SKM-1 treated with dmso at 0.1 percent for 144 hours (cell line): ENCODE data around the gene PRR36.
"Not testable (repeated sequence)": the region's sequence is repeated elsewhere in the genome, so short reads cannot be mapped to it uniquely, and the experiment has no call there.

Experiments
- DNase-seq: peaks from one replicate; lab custom pipeline; 2025; ENCODE audit not compliant: unreplicated experiment; lab: John Stamatoyannopoulos, UW

The PRR36 gene

DNA sequence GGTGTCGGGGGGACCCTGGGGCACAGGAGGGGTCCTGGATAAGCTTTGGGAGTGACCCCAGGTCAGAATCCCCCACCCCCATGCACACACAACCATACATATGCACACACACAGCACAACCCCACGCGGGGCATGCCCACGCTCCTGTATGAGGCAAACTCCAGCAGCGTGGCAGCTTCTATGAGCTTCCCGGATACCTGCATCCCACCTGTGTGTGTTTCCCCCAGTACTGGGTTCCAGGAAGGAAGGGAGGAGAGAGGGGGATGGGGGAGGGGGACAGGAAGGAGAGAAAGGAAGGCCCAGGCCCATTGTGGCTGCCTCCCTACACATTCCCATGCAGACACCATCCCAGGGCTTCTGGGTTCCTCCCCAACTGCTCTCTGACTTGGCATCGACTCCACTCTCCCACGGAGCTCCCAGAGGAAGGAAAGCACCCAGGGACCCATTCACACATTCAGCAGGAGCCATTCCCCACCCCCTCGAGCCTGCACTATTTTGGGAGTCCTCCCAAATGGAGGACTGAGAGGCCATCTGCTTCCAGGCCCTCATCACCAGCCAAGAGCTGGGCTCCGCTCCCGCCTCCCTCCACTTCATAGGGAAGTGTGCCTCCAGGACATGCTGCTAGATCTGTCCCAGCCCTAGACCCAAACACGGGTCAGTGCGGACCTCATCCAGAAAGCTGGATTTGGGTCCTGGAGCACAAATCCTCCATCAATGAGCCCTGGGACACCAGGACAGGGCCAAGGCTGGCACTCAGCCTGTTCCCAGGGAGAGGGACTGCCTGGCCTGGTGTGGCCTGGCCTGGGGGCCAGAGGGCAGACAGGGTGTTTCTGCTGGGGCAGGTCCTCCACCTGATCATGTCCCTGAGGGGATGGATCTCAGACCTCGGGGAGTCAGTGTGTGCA, 13.2 kb downstream of the PRR36 start:
- no peak for DNase-seq

DNA sequence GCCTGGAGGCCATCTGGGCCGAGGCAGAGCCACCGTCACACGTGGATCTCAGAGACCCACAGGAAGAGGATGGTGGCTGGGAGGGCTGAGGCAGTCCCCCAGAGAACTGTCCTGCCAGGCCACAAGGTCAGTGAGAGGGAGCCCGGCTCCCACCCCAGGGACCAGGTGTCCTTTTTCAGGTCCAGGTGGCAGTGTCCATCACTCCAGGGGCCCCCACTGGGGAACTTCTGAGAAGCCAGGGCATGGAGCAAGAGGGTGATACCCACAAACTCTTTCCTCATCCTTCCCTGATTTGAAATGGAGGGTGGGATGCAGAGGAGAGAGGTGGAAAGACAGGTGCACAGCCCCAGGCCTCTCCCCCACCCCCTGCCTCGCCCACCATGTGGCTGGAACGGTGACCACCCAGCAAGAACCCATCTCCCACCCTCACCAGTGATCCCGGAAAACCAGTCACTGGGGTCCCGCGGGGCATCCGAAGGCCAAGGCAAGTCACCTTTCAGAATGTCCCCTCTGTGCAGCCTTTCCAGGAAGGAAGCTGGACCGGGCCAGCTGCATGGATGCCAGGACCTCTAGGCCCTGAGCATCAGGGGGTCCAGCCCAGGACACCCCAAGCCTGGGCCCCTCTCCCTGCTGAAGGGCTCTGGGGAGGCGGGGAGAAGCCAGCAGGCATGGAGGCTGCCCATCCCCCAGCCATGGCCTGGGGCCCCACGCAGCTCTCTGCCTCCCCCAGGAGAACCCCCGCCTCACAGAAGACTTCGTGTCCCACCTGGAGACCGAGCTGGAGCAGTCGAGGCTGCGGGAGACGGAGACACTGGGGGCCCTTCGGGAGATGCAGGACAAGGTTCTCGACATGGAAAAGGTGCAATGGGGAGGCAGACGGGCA, 14.1 kb downstream of the PRR36 start:
- DNase-seq = no peak

DNA sequence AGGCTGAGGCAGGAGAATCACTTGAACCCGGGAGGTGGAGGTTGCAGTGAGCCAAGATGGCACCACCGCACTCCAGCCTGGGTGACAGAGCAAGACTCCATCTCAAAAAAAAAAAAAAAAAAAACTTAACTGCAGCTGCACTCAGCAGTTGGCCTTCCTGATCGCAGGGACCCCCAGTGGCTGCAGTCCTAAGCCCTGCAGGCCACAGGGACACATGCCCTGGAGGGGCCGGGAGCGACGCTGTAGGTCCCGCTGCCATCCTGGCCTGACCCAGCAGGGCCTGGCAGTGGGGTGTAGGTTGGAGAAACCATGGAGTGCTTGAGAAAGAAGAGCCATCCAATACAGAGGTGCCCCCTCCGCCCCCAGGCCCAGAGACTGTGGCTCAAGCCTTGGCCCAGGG, 15.1 kb downstream of the PRR36 start:
- not testable (repeated sequence) for DNase-seq

DNA sequence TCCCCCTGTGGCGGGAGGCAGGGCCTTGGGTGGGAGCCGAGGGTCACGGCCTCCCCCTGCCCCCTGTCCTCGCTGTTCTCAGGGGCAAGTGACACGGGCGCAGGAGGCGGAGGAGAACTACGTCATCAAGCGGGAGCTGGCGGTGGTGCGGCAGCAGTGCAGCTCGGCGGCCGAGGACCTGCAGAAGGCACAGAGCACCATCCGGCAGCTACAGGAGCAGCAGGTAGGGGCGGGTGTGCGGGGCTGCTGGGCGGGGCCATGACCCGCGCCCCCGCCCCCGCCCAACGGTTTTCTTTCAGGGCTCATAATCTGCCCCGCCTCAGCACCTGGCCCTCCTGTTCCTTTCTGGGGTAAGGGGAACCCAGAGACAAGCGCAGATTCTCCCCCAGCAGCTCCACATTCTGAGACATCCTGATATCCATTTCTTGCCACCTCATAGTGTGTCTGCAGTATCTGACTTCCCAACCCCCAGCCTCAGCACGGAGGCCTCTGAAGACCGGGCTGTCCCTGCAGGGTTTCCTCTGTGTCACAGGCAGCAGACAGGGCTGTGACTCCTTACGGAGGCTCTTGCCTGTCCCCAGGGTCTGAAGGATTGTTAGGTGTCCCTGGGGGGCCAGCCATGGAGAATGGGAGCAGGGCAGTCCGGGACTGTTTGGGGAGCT, 15.9 kb downstream of the PRR36 start:
- no peak for DNase-seq

DNA sequence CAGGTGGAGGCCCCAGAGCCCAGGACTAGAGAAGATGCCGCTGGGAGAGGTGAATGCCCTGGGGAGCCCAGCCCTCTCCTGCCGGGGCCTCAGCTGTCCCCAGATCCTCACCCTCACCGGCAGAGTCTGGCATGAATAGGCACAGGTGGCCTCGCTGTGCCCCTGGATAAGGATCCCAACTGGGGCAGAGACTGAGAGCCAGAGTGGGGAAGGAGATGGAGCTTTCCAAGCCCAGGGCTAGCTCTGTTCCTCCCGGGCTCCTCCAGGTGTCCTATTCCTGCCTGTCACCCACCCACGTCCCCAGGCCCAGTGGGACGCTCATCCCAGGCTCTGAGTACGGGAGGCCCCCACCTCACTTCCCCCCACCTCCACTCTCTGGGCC, 16.5 kb downstream of the PRR36 start:
- no peak for DNase-seq

DNA sequence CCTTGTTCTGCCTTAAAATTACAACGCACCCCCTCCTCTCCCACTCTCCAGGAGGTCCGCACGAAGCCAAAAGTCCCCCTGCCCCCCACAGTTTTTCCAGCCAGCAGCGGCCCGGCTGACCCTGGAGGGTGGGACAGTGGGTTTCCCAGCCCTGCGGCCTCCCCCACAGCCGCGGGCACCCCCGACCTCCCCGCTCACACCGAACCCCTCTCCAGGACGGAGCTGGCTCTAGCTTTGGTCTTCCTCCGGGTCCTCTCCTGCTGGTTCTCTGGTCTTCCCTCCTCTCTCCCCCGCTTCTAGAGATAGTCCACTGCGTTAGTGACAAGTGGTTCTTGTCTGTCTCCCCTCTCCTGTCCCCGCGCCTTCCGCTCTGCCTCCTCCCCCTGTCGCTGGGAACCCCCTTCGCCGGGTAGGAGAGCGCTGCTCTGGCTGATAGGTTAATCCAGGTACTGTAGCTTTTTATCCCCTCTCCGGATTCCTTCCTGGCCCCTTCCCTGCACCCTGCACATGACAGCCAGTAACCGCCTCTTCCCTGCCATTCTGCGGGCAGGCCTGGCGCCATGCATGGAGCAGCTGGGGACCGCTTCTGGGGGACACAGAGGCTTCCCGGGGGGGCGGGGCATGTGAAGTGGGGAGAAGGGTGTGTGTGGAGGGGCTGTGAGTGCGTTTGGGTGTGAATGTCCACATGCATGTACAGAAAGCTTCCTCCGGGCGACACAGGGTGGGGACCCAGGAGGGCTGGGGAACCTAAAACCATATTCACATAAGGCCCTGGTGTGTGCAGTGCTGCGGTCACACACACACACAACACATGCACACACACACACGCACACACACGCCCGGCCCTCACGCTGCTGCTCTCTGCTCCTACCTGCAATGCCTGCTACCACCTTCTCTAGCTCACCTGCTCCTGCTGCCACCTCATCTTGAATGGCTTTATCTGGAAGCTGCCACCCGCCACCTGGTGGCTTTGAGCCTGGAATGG, 17.2 kb downstream of the PRR36 start:
- DNase-seq = no peak

DNA sequence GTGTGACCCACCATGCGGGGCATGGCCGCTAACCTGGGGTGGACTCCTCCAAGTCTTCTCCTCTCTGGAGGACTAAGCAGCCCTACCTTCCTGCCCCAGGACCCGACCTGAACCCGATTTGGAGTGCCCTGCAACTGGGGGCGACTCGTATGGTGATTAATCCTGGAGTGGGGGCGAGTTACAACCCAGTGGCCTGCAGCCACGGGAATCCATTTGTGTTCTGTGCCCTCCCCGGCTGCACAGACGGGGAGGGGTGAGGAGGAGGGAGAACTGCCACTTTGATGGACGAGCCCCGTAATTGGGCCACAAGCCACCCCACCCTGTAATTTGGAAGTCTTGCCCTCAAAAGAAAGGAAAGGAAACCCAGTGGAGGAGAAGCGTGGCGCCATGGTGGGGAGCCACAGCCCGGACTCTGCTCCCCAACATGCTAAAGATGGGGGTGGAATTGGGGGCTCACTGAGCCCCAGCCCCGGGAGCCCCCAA, 18.0 kb downstream of the PRR36 start:
- DNase-seq = no peak

DNA sequence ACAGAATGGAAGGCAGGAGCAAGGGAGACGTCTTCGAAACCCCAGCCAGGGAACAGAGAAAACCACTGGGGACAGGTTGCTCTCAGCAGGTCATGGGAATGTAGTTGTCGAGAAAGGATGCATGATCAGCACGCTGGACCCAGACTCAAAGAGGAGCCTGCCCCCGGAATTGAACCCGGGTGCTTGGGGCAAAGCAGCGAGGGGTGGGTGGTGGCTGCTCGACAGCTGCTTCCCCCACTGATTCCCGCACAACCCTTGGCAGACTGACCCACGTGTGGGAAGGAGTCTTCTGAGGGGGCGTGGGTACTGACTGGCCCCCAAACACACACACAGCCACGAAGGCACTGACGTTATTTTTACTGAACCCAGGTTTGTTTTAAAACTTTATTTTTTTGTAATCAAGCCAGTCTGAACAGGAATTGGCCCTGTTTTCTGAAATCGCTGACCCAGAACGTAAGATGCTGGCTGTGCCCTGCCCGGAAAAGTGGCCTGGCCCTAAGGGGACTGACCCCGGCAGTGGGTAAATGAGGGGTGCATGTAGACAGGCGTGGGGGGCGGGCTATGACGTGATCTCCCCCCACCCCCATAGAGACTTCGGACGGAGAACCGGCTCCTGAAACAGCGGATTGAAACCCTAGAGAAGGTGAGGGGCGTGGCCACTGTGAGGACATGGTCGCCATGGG, 18.6 kb downstream of the PRR36 start:
- DNase-seq = no peak

DNA sequence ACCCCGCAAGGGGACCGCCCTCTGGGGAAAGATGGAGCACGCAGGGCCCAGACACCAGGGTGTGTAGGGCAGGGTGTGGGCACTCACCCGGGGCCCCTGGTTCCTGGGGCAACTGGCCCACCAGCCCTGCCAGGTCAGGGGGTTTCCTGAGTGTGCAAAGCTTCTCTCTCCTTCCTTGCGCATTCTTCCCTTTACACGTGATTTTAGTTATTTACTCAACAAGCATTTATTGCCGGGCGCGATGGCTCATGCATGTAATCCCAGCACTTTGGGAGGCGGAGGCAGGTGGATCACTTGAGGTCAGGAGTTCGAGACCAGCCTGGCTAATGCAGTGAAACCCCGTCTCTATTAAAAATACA, 20.4 kb downstream of the PRR36 start:
- no peak for DNase-seq

DNA sequence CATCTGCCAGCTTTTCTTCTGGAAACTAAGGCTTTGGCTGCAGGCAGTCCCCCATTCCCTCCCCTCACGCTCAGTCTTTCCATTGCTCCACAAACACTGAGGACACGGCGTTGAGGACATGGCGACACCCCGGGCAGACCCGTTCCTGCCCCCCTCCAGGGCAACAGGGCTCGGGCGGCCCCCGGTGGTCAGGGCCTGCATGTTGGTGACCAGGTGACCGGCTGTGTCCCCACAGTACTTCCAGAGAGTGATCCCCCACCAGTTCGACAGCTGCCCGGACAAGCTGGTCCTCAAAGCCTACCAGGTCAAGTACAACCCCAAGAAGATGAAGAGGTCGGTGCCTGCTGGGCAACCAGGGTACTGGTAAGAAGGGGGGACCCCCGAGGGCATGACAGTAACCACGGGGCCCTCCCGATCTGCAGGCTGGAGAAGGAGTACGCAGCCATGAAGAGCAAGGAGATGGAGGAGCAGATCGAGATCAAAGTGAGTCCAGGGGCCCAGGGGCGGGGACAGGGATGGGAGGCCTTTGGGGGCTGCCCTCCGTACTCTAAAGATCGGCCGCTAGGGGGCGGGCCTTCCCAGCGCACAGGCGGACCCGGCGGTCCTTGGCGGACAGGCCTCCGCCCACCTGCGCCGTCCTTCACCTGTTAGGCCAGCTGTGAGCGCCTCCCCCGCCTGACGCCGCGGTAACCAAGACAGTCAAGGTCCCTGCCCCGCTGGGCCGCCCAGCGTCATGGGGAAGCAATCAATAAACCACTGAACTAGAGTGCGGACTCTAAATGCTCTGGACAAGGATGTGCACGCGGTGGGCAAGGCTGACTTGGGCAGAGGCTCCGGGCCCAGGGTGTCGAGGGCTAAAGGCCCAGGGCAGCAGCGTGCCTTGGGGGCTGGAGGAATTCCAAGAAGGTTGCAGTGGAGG, 21.1 kb downstream of the PRR36 start:
- peak; percentile 10 for DNase-seq

DNA sequence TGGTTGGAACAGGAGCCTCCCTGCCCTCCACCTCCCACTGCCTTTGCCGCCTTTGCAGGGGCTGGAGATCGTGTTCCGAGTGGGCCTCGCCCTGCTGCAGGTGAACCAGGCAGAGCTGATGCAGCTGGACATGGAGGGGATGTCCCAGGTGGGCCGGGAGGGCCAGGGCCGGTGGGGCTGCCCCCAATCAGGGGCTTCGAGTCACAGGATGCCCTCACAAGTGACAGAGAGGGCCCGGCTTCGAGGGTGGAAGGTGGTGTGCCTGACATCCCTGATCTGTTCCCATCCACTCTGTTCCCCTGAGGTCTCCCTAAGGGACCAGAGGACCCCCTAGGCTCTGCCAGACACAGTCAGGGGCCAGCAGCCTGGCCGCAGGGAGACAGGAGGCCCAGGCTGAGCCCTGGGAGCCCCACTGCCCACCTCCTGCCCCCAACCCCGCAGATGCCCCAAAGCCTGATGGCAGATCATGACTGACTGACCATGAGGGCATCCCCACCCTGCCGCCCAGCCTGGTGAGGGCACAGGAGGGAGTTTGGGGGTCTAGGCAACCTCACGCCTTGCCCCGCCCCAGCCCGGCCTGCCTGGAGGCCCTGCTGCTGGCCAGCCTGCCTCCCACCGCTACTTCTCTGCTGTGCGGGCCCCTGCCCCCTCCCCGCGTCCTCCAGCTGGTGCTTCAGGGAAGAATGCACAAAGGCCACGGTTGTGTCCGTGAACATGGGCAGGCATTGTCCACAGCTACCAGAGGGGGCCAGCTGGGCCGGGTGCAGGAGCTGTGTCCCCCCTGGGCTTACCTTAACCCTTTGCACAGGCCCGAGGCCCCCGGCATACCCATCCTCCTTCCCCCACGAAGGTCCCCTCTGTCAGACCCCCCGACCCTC, 22.3 kb downstream of the PRR36 start:
- no peak for DNase-seq

DNA sequence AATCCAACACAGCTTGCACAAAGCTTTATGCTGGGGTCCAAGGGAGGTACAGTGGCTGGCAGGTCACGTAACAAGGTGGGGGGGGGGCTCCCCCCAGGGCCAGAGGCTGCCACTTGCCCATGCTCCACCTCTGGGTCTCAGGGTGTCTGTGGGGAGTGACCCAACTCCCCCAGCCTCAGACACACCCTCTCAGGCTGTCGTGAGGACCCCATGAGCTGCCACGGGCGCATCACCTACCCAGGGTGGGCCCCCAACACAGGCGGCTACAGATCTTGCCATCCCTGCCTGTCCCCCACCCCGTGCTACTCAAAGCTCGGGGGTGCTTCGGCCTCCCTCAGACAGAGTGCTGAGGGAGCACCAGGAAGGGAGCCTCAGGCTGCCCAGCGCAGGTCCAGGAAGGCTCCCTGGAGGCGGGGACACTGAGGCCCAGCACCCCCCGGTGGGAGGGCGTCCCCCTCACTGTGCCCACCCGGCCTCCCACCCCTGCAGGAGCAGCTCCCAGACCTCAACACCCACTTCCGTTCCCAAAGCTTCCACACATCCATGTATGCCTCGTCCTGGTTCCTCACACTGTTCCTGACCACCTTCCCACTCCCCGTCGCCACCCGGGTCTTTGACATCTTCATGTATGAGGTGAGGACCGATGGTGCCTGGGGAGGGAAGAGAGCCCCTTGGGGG, 23.1 kb downstream of the PRR36 start:
- no peak for DNase-seq

DNA sequence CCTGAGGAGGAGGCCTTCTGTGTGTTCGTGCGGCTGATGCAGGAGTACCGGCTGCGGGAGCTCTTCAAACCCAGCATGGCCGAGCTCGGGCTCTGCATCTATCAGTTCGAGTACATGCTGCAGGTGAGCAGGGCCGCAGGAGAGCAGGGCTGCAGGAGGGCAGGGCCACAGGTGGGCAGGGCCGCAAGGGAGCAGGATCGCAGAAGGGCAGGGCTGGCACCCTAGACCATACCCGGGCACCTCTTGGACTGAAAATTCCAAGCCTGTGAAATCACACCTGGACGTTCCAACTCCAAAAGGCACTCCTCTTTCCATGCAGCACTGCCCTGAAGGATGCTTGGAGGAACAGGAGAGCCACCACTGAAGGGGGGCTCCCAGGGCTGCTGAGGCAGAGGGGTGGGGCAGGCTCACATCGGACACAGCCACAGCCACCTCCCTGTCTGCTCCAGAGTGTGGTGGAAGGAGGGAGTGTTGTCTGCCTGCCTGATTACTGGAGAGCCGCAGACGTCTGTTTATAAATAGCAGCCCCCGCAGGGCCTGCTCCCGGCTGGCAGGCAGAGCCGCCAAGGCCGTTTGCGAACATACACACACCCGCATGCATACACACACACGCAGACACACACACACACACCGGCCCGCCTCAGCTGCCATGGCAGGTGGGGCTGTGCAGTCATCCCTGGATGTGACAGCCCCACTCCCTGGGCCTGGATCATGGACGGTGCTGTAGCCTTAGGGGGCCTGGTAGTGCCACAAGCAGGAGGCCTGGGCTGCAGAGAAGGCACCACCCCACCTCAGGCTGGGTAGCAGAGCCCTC, 24.0 kb downstream of the PRR36 start:
- DNase-seq = no peak

DNA sequence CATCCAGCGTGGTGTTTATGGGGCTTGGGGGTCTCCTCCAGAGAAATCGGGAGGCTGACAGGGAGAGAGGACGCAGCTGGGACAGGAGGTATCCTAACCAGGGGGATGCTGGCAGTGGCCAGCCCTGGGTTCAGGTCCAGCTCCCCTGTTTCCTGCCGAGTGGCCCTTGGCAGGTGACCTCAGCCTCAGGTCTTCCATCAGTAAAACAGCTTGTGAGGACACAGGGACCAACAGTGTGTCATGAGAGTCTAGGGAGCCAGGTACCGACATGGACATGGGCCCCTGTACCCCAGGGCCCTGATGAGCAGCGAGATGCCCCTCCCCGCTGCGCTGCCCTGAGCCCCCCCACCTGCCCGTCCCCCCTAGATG, 24.6 kb downstream of the PRR36 start:
- no peak for DNase-seq

DNA sequence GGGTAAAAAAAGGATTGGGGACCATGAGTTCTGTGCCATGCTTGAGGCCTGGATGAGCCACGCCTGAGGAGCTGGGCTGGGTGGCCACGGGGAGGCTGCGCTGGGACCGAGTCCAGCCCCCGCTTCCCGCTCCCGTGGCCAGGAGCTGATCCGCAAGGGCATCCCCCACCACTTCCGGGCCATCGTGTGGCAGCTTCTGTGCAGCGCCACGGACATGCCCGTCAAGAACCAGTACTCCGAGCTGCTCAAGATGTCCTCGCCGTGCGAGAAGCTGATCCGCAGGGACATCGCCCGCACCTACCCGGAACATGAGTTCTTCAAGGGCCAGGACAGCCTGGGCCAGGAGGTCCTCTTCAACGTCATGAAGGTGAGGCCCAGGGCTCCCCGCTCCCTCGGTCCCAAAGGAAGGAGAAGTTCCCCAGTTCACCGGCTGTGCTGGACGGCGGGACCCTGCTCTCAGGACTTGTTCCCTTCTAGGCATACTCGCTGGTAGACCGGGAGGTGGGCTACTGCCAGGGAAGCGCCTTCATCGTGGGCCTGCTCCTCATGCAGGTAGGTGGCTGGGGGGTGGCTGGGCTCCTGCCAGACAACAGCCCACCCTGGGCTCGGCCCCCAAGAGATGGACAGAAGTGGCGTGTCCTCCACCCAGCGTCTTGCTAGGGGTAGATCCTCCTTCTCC, 25.3 kb downstream of the PRR36 start:
- DNase-seq = no peak

DNA sequence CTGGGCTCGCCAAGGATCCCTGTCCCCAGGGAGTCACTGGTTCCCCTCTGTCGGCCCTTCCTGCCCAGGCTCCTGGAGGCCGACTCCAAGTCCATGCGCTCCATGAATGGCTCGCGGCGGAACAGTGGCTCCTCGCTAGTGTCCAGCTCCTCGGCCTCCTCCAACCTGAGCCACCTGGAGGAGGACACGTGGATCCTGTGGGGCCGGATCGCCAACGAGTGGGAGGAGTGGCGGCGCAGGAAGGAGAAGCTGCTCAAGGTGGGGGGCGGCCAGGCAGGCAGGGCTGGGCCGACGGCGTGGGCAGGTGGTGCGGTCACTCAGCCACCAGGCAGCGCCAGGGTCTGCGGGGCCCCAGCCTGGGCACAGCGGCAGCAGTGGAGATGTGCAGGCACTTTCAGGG, 26.5 kb downstream of the PRR36 start:
- DNase-seq = no peak
